Activated CD4-positive, alpha-beta T cell treated with anti-CD3 and anti-CD28 coated beads for 1 hour (primary cell): ENCODE data around the gene ZNF48.

Experiments
- DNase-seq: peaks from one replicate; pipeline ENCODE4 v3.0.0-alpha.2; 2020

Gene ZNF48

DNA sequence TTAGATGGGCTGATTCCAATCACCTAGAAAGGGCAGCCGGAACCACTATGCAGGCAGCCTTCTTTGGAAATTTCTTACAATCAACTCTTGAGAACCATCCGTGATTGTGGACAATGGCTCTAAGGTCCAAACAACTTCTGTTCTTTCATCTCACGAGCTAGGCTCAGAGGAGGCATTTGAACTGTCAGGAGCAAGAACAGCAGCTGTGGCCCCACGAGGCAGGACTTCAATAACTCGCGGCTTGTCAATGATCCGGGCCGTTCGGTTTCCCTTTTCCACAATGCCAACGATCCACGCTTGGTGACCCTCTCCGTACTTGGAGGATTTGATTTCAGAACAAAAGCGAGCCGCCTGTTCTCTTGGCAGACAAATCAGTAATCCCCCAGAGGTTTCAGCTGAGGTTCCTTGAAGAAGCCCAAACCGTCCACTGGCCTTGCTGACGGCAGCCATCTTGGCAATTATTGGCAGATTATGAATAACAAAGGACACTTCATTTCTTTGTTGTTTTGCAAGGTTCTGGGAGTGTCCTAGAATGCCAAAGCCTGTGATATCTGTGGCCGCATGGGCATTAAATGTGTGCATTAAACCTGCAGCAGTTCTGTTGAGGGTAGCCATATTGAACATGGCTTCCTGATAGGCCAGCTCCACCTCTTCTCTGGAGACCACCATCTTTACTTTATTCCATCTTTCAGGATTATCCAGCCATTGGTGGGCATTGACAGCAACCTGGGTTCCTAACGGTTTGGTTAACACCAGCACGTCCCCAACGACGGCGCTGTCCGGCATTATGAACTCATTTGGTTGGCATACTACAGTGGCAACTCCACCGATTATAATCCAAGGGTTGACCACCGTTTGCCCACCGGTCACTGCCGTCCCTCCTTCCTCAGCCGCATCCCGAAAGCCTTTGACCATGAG, 49.3 kb downstream of the ZNF48 start:
- no peak for DNase-seq

DNA sequence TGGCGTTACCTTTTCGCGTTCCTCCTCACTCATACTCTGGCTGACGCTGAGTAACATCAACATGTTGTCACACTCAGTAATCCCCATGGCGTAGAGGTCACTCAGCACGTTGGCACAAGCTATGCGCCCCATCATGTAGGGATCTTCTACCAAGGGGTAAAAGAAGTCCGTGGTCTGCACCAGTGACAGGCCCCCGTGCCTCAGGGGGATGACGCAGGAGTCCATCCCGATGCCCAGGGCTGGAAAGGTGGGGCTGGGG, 49.9 kb downstream of the ZNF48 start:
- no peak for DNase-seq

DNA sequence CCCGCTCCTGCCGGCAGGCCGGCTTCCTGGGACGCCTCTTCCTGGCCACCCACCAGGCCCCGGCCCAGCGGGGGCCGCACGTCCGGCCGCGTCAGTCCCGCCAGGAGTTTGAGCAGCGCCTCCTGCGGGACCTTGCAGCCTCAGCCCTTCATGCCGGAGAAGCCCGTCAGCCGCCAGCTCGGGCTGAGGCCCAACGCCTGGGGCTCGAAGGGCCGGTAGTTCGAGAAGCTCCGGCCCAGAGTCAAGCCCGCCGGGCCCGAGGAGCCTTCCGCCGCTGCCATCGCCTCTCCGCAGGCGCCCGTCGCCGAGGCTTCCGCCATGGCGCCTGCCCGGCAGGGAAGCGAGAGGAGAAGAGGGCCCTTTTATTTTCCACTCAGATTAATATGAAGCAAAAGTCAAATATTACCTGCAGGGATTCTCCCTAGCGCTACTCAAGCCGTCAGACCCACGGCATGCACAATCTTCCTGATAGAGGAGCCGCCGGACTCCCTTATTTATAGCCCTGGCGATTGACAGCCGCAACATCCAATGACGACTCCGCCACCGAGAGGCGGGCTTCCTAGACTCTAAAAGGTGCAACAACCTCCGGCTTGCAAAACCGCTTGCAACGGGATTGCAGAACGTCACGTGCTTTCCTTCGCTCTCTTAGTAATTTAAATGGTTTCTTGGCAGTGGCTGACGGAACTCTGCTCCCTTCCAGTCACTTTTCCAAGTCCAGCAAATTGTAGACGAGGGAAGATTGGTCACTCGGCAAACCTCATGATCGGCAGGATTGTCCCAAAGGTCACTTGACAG, 50.4 kb downstream of the ZNF48 start, which contains the start of gene SEPHS2:
Gene SEPHS2, minus strand, starts transcription at position 467 of the 795 bp plus-strand sequence. Its CDS starts 147 bp downstream, at position 320.
- DNase-seq = peak; percentile 91

DNA sequence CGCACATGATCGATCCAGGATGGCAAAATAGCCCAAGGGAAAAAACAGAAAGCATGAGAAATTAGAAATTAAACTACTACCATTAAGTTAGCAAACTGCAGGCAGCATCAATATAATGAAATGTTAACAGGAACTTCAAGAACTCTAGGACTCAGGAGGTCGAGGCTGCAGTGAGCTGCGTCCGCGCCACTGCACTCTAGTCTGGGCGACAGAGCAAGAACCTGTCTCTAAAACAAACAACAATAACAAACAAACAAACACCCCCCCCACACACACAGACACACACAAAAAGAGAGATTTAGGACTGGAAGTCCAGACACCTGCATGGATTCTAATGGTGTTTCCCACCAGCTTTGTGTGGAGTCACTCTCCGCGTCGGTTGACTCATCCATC, 51.0 kb downstream of the ZNF48 start:
- no peak for DNase-seq

DNA sequence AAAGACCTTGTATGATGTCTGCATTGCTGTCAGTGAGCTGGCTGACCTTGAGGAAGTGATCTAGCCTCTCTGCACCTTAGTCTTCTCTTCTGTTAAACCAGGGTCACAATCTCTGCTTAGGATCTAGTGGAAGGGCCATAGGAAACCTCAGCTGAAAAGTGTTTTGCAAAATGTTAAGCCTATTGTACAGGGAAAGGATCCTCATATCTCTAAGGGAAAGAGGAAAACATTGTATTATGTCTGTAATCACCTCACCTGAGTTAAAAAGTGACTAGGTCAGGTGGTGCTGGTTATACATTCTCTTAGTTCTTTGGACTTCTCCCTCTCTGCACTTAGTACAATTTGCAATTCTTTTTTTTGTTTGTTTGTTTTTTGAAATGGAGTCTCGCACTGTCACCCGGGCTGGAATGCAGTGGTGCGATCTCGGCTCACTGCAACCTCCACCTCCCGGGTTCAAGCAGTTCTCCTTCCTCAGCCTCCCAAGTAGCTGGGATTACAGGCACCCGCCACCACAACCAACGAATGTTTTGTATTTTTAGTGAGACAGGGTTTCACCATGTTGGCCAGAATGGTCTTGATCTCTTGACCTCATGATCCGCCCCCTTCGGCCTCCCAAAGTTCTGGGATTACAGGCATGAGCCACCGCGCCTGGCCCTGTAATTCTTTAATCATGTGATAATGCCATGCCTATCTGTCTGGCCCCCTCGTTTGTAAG, 52.4 kb downstream of the ZNF48 start:
- no peak for DNase-seq

DNA sequence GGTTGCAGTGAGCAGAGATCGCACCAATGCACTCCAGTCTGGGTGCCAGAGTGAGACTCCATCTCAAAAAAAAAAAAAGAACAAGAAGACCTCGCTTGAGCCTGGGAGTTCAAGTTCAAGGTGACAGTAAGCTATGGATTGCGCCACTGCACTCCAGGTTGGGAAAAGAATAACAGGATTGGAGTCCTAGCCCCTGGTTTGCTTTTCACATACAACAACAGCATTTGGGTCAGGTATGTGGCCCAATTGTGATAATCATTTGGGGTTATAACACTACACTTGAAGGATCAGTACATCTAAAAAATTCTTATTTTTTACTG, 53.9 kb downstream of the ZNF48 start:
- DNase-seq = no peak
